ENCODE data around the gene NUP43.

DNA sequence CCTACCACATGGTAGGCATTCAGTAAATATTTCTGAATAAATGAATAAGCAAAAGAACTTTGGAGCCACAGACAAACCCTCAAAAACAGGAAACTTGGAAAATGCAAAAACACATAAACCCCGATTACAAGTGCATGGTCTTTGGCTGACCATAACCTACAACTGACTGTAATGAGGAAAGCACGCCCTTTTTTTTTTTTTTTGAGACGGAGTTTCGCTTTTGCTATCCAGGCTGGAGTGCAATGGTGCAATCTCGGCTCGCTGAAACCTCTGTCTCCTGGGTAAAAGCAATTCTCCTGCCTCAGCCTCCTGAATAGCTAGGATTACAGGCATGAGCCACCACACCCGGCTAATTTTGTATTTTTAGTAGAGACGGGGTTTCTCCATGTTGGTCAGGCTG lies 16.5 kb downstream of the NUP43 start:
- TF ChIP-seq, protein P1, sequence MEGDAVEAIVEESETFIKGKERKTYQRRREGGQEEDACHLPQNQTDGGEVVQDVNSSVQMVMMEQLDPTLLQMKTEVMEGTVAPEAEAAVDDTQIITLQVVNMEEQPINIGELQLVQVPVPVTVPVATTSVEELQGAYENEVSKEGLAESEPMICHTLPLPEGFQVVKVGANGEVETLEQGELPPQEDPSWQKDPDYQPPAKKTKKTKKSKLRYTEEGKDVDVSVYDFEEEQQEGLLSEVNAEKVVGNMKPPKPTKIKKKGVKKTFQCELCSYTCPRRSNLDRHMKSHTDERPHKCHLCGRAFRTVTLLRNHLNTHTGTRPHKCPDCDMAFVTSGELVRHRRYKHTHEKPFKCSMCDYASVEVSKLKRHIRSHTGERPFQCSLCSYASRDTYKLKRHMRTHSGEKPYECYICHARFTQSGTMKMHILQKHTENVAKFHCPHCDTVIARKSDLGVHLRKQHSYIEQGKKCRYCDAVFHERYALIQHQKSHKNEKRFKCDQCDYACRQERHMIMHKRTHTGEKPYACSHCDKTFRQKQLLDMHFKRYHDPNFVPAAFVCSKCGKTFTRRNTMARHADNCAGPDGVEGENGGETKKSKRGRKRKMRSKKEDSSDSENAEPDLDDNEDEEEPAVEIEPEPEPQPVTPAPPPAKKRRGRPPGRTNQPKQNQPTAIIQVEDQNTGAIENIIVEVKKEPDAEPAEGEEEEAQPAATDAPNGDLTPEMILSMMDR (IDR thresholded peaks at IDR 0.05; ENCODE audit: low read depth, low read length, poor library complexity, severe bottlenecking) = no peak
- TF ChIP-seq EZH2phosphoT487 (IDR thresholded peaks at IDR 0.05; ENCODE audit: borderline replicate concordance, low read length) = no peak

Measured in DOHH2 (cell line).